Prostate gland (tissue), 2 donors: ENCODE results near the gene TEX35. TPM values are rescaled to one million over a fixed set of nuclear protein-coding genes. Genes with fewer than 3 reads are reported as not detected.
A peak's percentile ranks its signal among the peaks of the same experiment; 100 is the strongest.

Source experiments
- DNase-seq: peaks from one replicate; pipeline ENCODE4 v3.0.0-alpha.2; 2019; ENCODE audit warnings: low spot score
- H3K27ac ChIP-seq, 2 donors: fragments of 200-600 bp; sonication (generic); 2 replicates each; pipeline ENCODE4 v1.5.1; 2017 to 2019
- H3K27me3 ChIP-seq: fragments of 200-600 bp; sonication (generic); replicated peaks from 2 replicates; pipeline ENCODE4 v1.5.1; 2019; ENCODE audit not compliant: insufficient read depth
- H3K36me3 ChIP-seq, 2 donors: fragments of 200-600 bp; sonication (generic); 1 replicate in 1 of 2; 2 replicates in 1 of 2; pipeline versions ENCODE4 v1.5.1 to v1.8.1; 2017 to 2019
- H3K4me1 ChIP-seq: fragments of 200-600 bp; sonication (generic); replicated peaks from 2 replicates; pipeline ENCODE4 v1.5.1; 2019
- H3K4me3 ChIP-seq, 2 donors: fragments of 200-600 bp; sonication (generic); 2 replicates each; pipeline ENCODE4 v1.5.1; 2017 to 2019
- H3K9me3 ChIP-seq: fragments of 200-600 bp; sonication (generic); 2 replicates; pipeline ENCODE4 v1.5.1; 2017
- CTCF ChIP-seq, 4 experiments: fragments of 200-600 bp in 2 of 4; fragments of 450-650 bp in 2 of 4; sonication (generic) in 2 of 4; IDR thresholded peaks; 1 replicate in 3 of 4; 2 replicates in 1 of 4; pipeline ENCODE4 v1.5.1; 2016 to 2019; ENCODE audit warnings: antibody characterized with exemption in 4 of 4, mild to moderate bottlenecking in 2 of 4, moderate library complexity in 2 of 4
- POLR2A ChIP-seq: fragments of 450-650 bp; IDR thresholded peaks from one replicate; pipeline ENCODE4 v1.6.1; 2016; ENCODE audit warnings: antibody characterized with exemption, mild to moderate bottlenecking
- POLR2AphosphoS5 ChIP-seq: sonication (generic); formaldehyde crosslinking; IDR thresholded peaks from one replicate; pipeline ENCODE4 v1.6.1; 2017; ENCODE audit warnings: antibody characterized with exemption
- WGBS: methylation state at CpG from one replicate; pipeline ENCODE4 v1.1.5; 2018; 5-methylcytosine and 5-hydroxymethylcytosine counted together
- intact Hi-C: fragments of 100-400 bp; cut with DNase I; formaldehyde crosslinking; loops from one replicate; pipeline ENCODE4 v1.14.2; 2022
- total RNA-seq, 2 donors: library from RNA; depleted of rRNA; stranded (reverse); fragments of >200 nt; gene quantifications; one replicate each; pipeline ENCODE4 v1.1.0, GENCODE V29; 2016

Gene TEX35
- total RNA-seq, 2 donors from 2014 or later, result 3.0 TPM; not detected in 1

DNA sequence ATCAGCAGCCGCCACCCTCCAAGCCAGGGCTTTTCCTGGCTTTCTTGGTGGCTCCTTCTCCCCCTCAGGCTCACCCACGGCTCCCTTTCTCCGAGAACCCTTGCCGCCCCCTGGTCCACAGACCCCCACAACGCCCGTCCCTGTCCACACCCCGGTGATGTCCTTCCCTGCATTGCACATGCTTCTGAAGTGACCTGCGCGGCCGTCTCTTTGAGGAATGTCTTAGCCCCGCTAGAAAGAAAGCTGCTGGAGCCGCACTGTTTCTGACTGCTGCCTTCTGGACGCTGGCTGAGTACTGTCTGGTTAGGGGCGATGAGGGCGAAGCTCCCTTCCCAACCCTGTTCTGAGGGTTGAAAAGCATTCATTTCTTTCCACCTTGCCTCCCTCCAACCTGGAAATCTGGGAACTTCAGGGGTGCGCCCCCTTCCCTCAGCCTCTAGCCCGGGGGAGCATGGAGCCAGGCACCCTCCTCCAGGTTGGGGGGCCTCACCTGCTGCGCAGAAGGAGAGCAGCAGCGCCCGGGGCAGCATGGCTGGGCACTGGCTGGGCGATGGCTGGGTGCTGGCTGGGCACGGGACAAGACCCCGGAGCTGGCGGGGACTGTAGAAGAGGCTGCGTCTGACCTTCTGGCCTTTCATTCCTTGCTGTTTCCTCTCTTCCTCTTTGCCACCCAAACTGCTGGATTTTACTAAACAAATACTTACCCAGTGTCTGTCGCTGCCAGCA is 16.3 kb upstream of the TEX35 start, which contains the start of gene CLEC20A:
CLEC20A (minus strand) TSS at position 555 of the 726 bp plus-strand sequence; CDS start at position 530, 25 bp downstream.
- no peak for DNase-seq

GRCh38 chr1:178497903-178498478 is 14.9 kb upstream of the TEX35 start:
- no peaks in the 10 kb centered on the region for H3K36me3 ChIP-seq
- DNase-seq, result no peak
- H3K4me3 ChIP-seq, result no peak overlapping the region
- 91% methylated on average over 7 of the region's 7 CpGs for WGBS
- no peak overlapping the region for H3K27ac ChIP-seq
- intact Hi-C loops, result no loop called here
- no peaks in the 10 kb centered on the region for H3K4me1 ChIP-seq
- no peaks in the 10 kb centered on the region for H3K27me3 ChIP-seq
- no peaks in the 10 kb centered on the region for H3K9me3 ChIP-seq
- TF ChIP-seq CTCF (IDR thresholded peaks at IDR 0.05) (no peak), POLR2AphosphoS5 (no peak), POLR2A (no peak)

More for the DNA sequence above, 16.3 kb upstream of the TEX35 start, which contains the start of gene CLEC20A:
- Histone ChIP-seq H3K27me3 (no peaks in the 10 kb centered on the region), H3K4me3 (no peak within 1 kb of the TSS), H3K9me3 (no peaks in the 10 kb centered on the region), H3K36me3 (no peaks in the 10 kb centered on the region), H3K4me1 (no peaks in the 10 kb centered on the region), H3K27ac (no peak within 1 kb of the TSS)
- intact Hi-C loops, result no loop called here
- TF ChIP-seq CTCF (IDR thresholded peaks at IDR 0.05), result no peak
- no peak for TF ChIP-seq POLR2AphosphoS5
- TF ChIP-seq POLR2A, result no peak
- 95% methylated on average over 26 of the region's 26 CpGs for WGBS

GRCh38 chr1:178498896-178499675 is 13.8 kb upstream of the TEX35 start:
- no peak overlapping the region for H3K4me3 ChIP-seq
- no peaks in the 10 kb centered on the region for H3K36me3 ChIP-seq
- H3K9me3 ChIP-seq, result no peaks in the 10 kb centered on the region
- DNase-seq, result no peak
- 82% methylated on average over 16 of the region's 16 CpGs for WGBS
- H3K27me3 ChIP-seq, result no peaks in the 10 kb centered on the region
- H3K27ac ChIP-seq, result no peak overlapping the region
- intact Hi-C loops, result no loop called here
- TF ChIP-seq POLR2A (no peak), POLR2AphosphoS5 (no peak), CTCF (IDR thresholded peaks at IDR 0.05) (no peak)
- no peaks in the 10 kb centered on the region for H3K4me1 ChIP-seq

- 89% methylated on average over 11 of the region's 11 CpGs for WGBS
- H3K27ac ChIP-seq, result no peak overlapping the region
- no peaks in the 10 kb centered on the region for H3K9me3 ChIP-seq
- no peak for TF ChIP-seq POLR2AphosphoS5
- TF ChIP-seq CTCF (IDR thresholded peaks at IDR 0.05), result peak in 1 of 4 experiments; percentile 11
- TF ChIP-seq POLR2A, result no peak
- DNase-seq, result no peak
- no peaks in the 10 kb centered on the region for H3K36me3 ChIP-seq
- H3K27me3 ChIP-seq, result no peaks in the 10 kb centered on the region
- no peak overlapping the region for H3K4me3 ChIP-seq
- intact Hi-C loops, result loop anchor here (5.0 kb wide), 1 partner anchor 188 kb away; no protein-coding TSS in a partner anchor
- no peaks in the 10 kb centered on the region for H3K4me1 ChIP-seq
Measured at GRCh38 chr1:178500091-178500770, 12.7 kb upstream of the TEX35 start.
